Liver (tissue), 2 donors: ENCODE results near the gene NF1.

Experiments used
- GABPA ChIP-seq, 2 donors: IDR thresholded peaks in 1 of 2; conservative IDR thresholded peaks in 1 of 2; 2 replicates each; pipeline ENCODE4 v1.6.1; 2016; ENCODE audit warnings: antibody characterized with exemption in 2 of 2, mild to moderate bottlenecking in 1 of 2, moderate library complexity in 1 of 2
- SP1 ChIP-seq: IDR thresholded peaks from 2 replicates; pipeline ENCODE4 v1.6.1; 2018; ENCODE audit warnings: antibody characterized with exemption, mild to moderate bottlenecking
- donor health status: healthy.

DNA sequence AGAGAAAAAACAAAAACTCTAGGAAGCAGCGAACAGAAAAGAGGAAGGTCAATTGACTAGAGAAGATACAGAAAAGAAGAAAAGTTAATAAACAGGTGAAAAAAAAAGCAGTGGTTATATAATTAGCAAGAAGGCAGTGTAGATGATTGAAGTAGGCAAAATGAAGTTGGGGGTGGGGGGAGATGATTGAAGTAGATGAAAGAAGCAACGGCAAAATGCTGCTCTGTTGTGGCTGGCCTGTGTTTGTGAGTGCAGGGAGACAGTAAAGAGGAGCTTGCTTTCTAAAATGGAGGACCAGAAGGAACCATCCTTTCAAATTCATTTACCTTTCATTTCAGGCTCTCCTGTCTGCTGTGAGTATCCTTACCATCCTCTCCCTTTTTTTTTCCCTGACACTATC is 215.5 kb downstream of the NF1 start:
- TF ChIP-seq SP1, result no peak
- TF ChIP-seq GABPA (IDR thresholded peaks at IDR 0.05 in 1 of 2, conservative IDR thresholded peaks at IDR 0.05 in 1 of 2), result no peak
